ENCODE results near the gene ATXN1L.

ATXN1L gene

DNA sequence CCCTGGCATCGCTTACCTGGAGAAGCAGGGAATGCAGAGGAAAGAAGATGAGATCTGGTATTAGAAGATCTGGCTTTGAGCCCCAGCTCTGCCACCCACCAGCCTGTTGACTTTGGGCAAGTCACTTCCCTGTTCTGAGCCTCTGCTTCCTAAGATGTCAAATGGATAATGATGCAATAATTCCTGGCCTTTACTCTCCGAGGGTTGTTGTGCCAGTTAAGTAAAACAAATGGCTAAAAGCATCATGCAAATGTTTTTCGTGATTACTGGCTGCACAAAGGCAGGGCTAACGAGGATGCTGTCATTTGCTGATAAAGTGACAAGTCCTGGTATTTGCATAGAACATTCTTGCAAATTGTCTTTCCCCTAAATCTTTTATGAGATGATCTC is 39.5 kb downstream of the ATXN1L start:
- peak overlapping the region; percentile 97; the same call in 1 of the 2 replicates for H2AFZ ChIP-seq (ENCODE audit: low read depth)
- H3K4me2 ChIP-seq, result peak overlapping the region; percentile 75
- no peaks in the 10 kb centered on the region for H3K36me3 ChIP-seq (ENCODE audit: insufficient read depth)
- no peaks in the 10 kb centered on the region for H3K79me2 ChIP-seq (ENCODE audit: insufficient read depth, low read depth)
- H4K20me1 ChIP-seq (ENCODE audit: insufficient read depth), result no peaks in the 10 kb centered on the region
- peaks cover 30% of the 10 kb centered on the region for H3K4me1 ChIP-seq (ENCODE audit: low read depth, poor library complexity, severe bottlenecking)
- H3K9ac ChIP-seq, result no peak overlapping the region
- no peak for TF ChIP-seq CTCF (conservative IDR thresholded peaks at IDR 0.05; ENCODE audit: low read depth, low read length)
- H3K27ac ChIP-seq, result no peak overlapping the region
- no peaks in the 10 kb centered on the region for H3K27me3 ChIP-seq (ENCODE audit: insufficient read depth, low read depth)
- H3K4me3 ChIP-seq (IDR thresholded peaks at IDR 0.05; ENCODE audit: insufficient read depth, low read depth, low read length), result no peak overlapping the region

- H3K27me3 ChIP-seq (ENCODE audit: insufficient read depth, low read depth), result no peaks in the 10 kb centered on the region
- no peaks in the 10 kb centered on the region for H3K36me3 ChIP-seq (ENCODE audit: insufficient read depth)
- no peak overlapping the region for H3K4me2 ChIP-seq
- H4K20me1 ChIP-seq (ENCODE audit: insufficient read depth), result no peaks in the 10 kb centered on the region
- H3K27ac ChIP-seq, result no peak overlapping the region
- H3K9ac ChIP-seq, result no peak overlapping the region
- no peak for TF ChIP-seq CTCF (conservative IDR thresholded peaks at IDR 0.05; ENCODE audit: low read depth, low read length)
- no peaks in the 10 kb centered on the region for H3K79me2 ChIP-seq (ENCODE audit: insufficient read depth, low read depth)
- no peak overlapping the region for H2AFZ ChIP-seq (ENCODE audit: low read depth)
- no peak overlapping the region for H3K4me3 ChIP-seq (IDR thresholded peaks at IDR 0.05; ENCODE audit: insufficient read depth, low read depth, low read length)
- H3K4me1 ChIP-seq (ENCODE audit: low read depth, poor library complexity, severe bottlenecking), result peaks cover 15% of the 10 kb centered on the region
These were observed 43.4 kb downstream of the ATXN1L start for GRCh38 chr16:71889147-71889546.

- Histone ChIP-seq H2AFZ (ENCODE audit: low read depth) (peak overlapping the region; percentile 98), H3K36me3 (ENCODE audit: insufficient read depth) (no peaks in the 10 kb centered on the region), H3K27ac (peak overlapping the region; percentile 91), H3K4me3 (IDR thresholded peaks at IDR 0.05; ENCODE audit: insufficient read depth, low read depth, low read length) (no peak overlapping the region), H3K4me1 (ENCODE audit: low read depth, poor library complexity, severe bottlenecking) (peaks cover 19% of the 10 kb centered on the region), H4K20me1 (ENCODE audit: insufficient read depth) (peaks cover 5% of the 10 kb centered on the region; the same call in 1 of the 2 replicates), H3K4me2 (peak overlapping the region; percentile 61), H3K27me3 (ENCODE audit: insufficient read depth, low read depth) (no peaks in the 10 kb centered on the region), H3K79me2 (ENCODE audit: insufficient read depth, low read depth) (peaks cover 35% of the 10 kb centered on the region), H3K9ac (peak overlapping the region; percentile 92; the same call in 1 of the 2 replicates)
- TF ChIP-seq CTCF (conservative IDR thresholded peaks at IDR 0.05; ENCODE audit: low read depth, low read length), result no peak
These were observed 48.1 kb downstream of the ATXN1L start for GRCh38 chr16:71893888-71894228.

DNA sequence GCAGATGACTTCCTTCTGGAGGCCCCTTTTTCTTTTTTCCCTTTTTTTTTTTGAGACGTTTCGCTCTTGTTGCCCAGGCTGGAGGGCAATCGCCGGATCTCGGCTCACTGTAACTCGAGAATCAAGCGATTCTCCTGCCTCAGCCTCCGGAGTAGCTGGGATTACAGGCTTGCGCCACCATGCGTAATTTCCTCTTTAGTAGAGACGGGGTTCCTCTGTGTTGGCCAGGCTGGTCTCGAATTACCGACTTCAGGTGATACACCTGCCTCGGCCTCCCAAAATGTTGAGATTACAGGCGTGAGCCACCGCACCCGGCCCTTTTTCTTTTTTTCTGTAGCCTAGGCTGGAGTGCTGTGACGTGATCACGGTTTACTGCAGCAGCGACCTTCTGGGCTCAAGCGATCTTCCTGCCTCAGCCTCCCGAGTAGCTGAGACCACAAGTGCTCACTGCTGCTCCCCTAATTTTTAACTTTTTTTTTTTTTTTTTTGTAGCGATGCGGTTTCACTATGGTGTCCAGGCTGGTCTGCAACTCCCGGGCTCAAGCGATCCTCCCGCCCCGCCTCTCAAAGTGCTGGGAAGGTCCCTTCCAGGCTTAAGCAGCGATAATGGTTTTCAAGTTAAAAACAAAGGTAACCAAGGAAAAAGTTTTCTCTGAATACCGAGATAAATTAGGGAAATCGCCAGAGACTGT is 48.6 kb downstream of the ATXN1L start:
- Histone ChIP-seq H3K27ac (peak overlapping the region; percentile 91), H3K4me3 (IDR thresholded peaks at IDR 0.05; ENCODE audit: insufficient read depth, low read depth, low read length) (no peak overlapping the region), H3K79me2 (ENCODE audit: insufficient read depth, low read depth) (peaks cover 41% of the 10 kb centered on the region), H3K4me1 (ENCODE audit: low read depth, poor library complexity, severe bottlenecking) (peaks cover 19% of the 10 kb centered on the region), H3K9ac (peak overlapping the region; percentile 92), H3K36me3 (ENCODE audit: insufficient read depth) (no peaks in the 10 kb centered on the region), H2AFZ (ENCODE audit: low read depth) (peak overlapping the region; percentile 98), H3K27me3 (ENCODE audit: insufficient read depth, low read depth) (no peaks in the 10 kb centered on the region), H3K4me2 (peak overlapping the region; percentile 61), H4K20me1 (ENCODE audit: insufficient read depth) (peaks cover 5% of the 10 kb centered on the region; the same call in 1 of the 2 replicates)
- TF ChIP-seq CTCF (conservative IDR thresholded peaks at IDR 0.05; ENCODE audit: low read depth, low read length), result no peak

Data from KMS-11 (cell line).